GM04503 (cell line): Measurements from ENCODE around the gene PORCN.
"Not testable (repeated sequence)": the region's sequence is repeated elsewhere in the genome, so short reads cannot be mapped to it uniquely, and the experiment has no call there.

Source experiments
- DNase-seq: peaks from one replicate; pipeline ENCODE4 v3.0.0-alpha.2; 2012; ENCODE audit warnings: low read depth

PORCN gene

DNA sequence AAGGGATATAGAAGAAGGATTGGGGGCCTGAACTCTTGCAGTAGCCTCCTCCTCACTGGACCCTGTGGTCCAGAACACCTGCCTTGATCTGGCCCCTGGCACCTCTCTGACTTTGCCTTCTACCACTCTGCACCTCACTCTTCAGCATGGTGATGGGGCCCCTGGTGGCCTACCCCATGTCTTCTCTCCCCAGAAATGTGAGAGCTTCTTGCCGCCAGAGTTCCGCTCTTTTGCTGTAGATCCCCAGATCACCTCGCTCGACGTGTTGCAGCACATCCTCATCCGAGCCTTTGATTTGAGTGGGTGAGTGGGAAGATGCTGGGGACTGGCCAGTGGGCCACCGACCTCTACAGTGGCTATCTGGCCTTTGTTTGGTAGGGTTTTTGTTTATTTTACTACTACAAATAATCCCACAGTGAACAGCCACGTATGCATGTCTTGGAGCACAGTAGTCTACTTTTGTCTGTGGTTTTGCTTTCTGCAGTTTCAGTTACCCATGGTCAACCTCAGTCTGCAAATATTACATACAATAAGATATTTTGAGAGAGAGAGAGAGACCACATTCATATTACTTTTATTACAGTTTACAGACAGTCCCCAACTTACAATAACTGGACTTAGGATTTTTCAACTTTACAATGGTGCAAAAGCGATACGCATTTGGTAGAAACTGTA lies 32.5 kb downstream of the PORCN start:
- no peak for DNase-seq

DNA sequence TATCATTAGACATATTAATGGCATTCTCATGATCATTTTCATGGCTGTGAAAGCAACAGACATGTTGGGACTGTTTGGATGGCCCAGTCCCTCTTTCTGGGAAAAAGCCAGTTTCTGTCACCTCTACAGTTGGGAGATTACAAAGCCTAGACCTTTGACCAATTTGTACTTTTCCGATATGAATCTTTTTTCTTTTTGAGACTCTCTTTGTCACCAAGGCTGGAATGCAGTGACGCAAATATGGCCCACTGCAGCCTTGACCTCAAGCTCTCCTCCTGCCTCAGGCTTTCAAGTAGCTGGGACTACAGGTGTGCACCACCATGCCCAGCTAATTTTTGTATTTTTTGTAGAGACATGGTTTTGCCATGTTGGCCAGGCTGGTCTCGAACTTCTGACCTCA lies 40.1 kb downstream of the PORCN start:
- no peak for DNase-seq

DNA sequence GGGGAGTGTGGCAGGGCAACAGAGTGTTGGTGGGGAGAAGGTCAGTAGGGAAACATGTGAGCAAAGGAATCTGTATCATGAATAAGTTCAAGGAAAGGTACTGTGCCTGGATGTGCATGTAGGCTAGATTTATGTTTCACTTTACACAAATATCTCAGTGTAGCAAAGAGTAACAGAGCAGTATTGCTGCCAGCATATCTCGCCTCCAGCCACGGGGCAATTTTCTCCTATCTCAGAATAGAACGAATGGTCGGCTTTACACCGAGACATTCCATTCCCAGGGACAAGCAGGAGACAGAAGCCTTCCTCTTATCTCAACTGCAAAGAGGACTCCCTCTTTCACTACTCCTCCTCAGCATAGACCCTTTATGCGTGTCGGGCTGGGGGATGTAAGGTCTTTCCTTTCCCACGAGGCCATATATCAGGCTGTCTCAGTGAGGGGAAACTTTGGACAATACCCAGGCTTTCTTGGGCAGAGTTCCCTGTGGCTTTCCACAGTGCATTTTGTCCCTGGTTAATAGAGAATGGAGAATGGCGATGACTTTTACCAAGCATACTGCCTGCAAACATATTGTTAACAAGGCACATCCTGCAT lies 47.0 kb downstream of the PORCN start:
- DNase-seq = not testable (repeated sequence)

DNA sequence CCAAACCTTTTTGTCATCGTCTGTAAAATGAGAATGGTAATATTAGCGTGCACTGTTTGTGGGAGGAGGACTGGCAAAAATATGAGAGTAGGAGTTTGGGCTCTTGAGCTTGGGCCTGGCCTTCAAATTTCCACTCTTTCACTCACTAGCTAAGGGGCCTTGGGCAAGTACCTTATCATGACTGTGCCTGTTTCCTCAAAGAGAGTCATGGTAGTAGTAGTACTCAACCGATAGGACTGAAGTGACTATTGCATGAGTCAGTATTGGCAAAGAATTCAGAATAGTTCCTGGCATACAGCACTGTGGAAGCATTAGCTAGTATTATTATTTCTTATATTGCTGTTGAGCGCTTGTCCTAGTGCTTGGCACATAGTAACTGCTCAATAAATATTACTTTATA lies 49.5 kb downstream of the PORCN start:
- peak; percentile 40 for DNase-seq

DNA sequence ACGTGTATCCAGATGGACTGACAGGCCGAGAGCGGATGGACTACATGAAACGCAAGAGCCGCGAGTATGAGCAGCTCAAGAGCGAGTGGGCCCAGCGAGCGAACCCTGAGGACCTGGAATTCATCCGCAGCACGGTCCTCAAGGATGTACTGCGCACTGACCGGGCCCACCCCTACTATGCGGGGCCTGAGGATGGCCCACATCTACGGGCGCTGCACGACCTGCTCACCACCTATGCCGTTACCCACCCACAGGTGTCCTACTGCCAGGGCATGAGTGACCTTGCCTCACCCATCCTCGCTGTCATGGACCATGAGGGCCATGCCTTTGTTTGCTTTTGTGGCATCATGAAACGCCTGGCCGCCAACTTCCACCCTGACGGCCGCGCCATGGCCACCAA lies 50.8 kb downstream of the PORCN start:
- no peak for DNase-seq

DNA sequence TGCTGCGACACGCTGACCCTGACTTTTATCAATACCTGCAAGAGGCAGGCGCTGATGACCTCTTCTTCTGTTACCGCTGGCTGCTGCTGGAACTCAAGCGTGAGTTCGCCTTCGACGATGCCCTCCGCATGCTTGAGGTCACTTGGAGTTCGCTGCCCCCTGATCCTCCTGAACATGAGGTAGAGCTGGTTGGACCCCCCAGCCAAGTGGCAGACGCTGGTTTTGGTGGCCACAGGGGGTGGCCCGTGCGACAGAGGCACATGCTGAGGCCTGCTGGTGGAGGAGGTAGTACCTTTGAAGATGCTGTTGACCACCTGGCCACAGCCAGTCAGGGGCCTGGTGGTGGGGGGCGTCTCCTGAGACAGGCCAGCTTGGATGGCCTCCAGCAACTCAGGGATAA lies 51.3 kb downstream of the PORCN start:
- DNase-seq = no peak

DNA sequence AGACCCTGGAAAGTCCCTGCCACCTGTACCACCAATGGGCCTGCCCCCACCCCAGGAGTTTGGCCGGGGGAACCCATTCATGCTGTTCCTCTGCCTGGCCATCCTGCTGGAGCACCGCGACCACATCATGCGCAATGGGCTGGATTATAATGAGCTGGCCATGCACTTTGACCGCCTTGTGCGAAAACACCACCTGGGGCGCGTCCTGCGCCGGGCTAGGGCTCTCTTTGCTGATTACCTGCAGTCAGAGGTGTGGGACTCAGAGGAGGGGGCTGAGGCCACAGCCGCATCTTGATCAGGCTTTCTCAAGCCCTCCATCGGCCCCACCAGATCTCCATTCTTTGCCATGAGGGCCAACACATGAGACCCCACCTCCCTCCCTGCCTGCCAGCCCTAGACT lies 51.9 kb downstream of the PORCN start:
- no peak for DNase-seq

DNA sequence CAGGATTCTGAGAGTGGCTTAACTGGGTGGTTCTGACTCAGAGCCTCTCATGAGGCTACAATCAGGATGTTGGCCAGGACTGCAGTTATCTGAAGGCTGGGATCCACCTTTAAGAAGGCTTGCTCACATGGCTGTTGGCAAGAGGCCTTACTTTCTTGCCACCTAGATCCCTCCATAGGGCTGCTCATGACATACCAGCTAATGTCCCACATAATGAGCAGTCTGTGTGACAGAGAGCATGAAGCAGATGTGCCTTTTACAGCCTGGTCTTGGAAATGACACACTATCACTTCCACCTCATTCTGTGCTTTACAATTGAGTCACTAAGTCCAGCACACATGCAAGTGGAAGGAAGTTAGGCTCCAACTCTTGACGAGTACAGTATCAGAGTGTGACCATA lies 61.2 kb downstream of the PORCN start:
- DNase-seq = peak; percentile 17
